ENCODE measurements around the gene VCP. TPM values are rescaled to one million over a fixed set of nuclear protein-coding genes. Genes with fewer than 3 reads are reported as not detected.

VCP gene
- polyA plus RNA-seq, 1 donor (not counting 4 experiments of a cell fraction or from before 2014, with no cell fraction given), result 414 TPM

DNA sequence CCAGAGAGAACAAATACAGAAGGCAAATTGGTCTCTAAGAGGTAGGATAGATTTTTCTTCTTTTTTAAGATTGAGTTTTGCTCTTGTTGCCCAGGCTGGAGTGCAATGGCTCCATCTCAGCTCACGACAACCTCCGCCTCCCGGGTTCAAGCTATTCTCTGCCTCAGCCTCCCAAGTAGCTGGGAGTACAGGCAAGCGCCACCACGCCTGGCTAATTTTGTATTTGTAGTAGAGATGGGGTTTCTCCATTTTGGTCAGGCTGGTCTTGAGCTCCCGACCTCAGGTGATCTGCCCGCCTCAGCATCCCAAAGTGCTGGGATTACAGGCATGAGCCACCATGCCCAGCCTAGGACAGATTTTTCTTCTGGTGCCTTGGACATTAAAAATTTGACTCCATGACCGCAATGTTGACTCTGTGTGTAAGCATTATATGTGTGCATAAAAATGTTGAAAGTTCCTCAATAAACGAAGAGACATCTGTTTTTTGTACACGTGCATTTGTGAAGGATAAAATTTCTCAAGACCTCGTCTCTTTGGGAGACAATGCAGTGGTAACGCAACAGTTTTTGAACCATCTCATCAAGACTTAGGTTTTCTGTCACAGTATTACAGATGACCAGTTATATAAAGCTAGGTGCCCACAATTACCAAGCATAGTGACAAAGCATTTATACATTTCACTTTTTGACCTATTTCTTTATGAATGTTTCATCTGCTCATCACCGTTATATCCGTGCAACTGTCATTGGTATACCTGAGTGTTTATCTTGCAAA lies 17.4 kb downstream of the VCP start:
- no peak overlapping the region for H2AFZ ChIP-seq (ENCODE audit: control insufficient read depth, low read length)
- no peaks in the 10 kb centered on the region for H3K27me3 ChIP-seq (ENCODE audit: control insufficient read depth, extremely low read depth, insufficient read depth, low read length)
- H3K27ac ChIP-seq (ENCODE audit: control insufficient read depth, insufficient read depth, low read length), result no peak overlapping the region
- H3K36me3 ChIP-seq (ENCODE audit: control insufficient read depth in 2 of 2, extremely low read depth in 1 of 2, insufficient read depth in 2 of 2, low read length in 2 of 2), result peaks cover 38 to 39% of the 10 kb centered on the region in 2 experiments
- H3K9ac ChIP-seq (ENCODE audit: control insufficient read depth, extremely low read depth, insufficient read depth, low read length), result no peak overlapping the region
- DNase-seq (ENCODE audit: low read depth, low spot score) (no peak), FAIRE-seq (no peak)
- no peak overlapping the region for H3K4me2 ChIP-seq (ENCODE audit: control insufficient read depth, extremely low read depth, insufficient read depth, low read depth, low read length)
- dilution Hi-C loops (cut with MboI; ENCODE audit: extremely low pct_ligation_motif_present, low sequenced_read_pairs), result no loop called here
- peaks cover 3% of the 10 kb centered on the region for H4K20me1 ChIP-seq (ENCODE audit: control insufficient read depth, extremely low read depth, insufficient read depth, low read length)
- TF ChIP-seq EZH2 (IDR thresholded peaks at IDR 0.05; ENCODE audit: low read length), result no peak
- TF ChIP-seq, protein P1, sequence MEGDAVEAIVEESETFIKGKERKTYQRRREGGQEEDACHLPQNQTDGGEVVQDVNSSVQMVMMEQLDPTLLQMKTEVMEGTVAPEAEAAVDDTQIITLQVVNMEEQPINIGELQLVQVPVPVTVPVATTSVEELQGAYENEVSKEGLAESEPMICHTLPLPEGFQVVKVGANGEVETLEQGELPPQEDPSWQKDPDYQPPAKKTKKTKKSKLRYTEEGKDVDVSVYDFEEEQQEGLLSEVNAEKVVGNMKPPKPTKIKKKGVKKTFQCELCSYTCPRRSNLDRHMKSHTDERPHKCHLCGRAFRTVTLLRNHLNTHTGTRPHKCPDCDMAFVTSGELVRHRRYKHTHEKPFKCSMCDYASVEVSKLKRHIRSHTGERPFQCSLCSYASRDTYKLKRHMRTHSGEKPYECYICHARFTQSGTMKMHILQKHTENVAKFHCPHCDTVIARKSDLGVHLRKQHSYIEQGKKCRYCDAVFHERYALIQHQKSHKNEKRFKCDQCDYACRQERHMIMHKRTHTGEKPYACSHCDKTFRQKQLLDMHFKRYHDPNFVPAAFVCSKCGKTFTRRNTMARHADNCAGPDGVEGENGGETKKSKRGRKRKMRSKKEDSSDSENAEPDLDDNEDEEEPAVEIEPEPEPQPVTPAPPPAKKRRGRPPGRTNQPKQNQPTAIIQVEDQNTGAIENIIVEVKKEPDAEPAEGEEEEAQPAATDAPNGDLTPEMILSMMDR (optimal IDR thresholded peaks at IDR 0.05 in 1 of 3, IDR thresholded peaks at IDR 0.05 in 1 of 3, conservative IDR thresholded peaks at IDR 0.05 in 1 of 3; ENCODE audit: extremely low read depth in 1 of 3, insufficient read depth in 2 of 3, low read length in 3 of 3), result no peak
- H3K4me1 ChIP-seq (ENCODE audit: control insufficient read depth, extremely low read depth, insufficient read depth, low read length), result no peaks in the 10 kb centered on the region
- H3K4me3 ChIP-seq (ENCODE audit: control insufficient read depth in 2 of 3, extremely low read depth in 1 of 3, insufficient read depth in 2 of 3, low read depth in 1 of 3, low read length in 3 of 3), result no peak overlapping the region
- H3K79me2 ChIP-seq (ENCODE audit: control insufficient read depth, insufficient read depth, low read length), result no peaks in the 10 kb centered on the region
- no peaks in the 10 kb centered on the region for H3K9me3 ChIP-seq (ENCODE audit: control insufficient read depth, low read depth, low read length)
- H3K9me1 ChIP-seq (ENCODE audit: control insufficient read depth, extremely low read depth, insufficient read depth, low read length), result no peaks in the 10 kb centered on the region

DNA sequence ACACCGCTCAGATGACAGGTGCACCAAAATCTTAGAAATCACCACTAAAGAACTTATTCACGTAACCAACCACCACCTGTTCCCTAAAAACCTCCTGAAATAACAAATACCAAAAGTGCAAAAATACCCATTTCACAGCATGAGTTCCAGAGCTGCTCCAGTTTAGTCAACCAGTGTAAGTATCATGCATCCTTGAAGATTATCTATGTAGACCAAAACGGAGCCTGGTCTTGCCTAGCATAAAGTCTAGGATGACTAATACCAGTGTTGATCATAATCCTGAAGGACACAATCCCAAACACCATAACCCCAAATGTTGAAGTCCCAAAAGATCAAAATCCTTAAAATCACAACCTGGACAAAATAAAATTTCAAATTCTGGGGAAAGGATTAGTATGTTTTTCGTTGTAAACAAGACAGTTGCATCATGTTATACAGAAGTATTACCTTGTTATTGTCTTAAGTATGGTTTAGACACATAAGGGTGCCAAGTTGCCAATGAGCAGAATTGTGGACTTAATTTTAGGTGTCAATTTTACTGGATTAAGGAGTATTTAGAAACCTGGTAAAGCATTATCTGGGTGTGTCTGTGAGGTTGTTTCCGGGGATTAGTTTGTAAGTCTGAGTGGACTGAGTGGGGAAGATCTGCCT lies 18.1 kb downstream of the VCP start:
- dilution Hi-C loops (cut with MboI; ENCODE audit: extremely low pct_ligation_motif_present, low sequenced_read_pairs), result no loop called here
- H3K27ac ChIP-seq (ENCODE audit: control insufficient read depth, insufficient read depth, low read length), result no peak overlapping the region
- H3K4me2 ChIP-seq (ENCODE audit: control insufficient read depth, extremely low read depth, insufficient read depth, low read depth, low read length), result no peak overlapping the region
- no peaks in the 10 kb centered on the region for H3K9me1 ChIP-seq (ENCODE audit: control insufficient read depth, extremely low read depth, insufficient read depth, low read length)
- H3K36me3 ChIP-seq (ENCODE audit: control insufficient read depth in 2 of 2, extremely low read depth in 1 of 2, insufficient read depth in 2 of 2, low read length in 2 of 2), result peaks cover 33 to 41% of the 10 kb centered on the region in 2 experiments
- no peak for DNase-seq (ENCODE audit: low read depth, low spot score)
- no peak overlapping the region for H3K9ac ChIP-seq (ENCODE audit: control insufficient read depth, extremely low read depth, insufficient read depth, low read length)
- H3K4me1 ChIP-seq (ENCODE audit: control insufficient read depth, extremely low read depth, insufficient read depth, low read length), result no peaks in the 10 kb centered on the region
- no peaks in the 10 kb centered on the region for H3K9me3 ChIP-seq (ENCODE audit: control insufficient read depth, low read depth, low read length)
- no peak for FAIRE-seq
- no peak overlapping the region for H2AFZ ChIP-seq (ENCODE audit: control insufficient read depth, low read length)
- no peaks in the 10 kb centered on the region for H3K27me3 ChIP-seq (ENCODE audit: control insufficient read depth, extremely low read depth, insufficient read depth, low read length)
- no peak overlapping the region for H3K4me3 ChIP-seq (ENCODE audit: control insufficient read depth in 2 of 3, extremely low read depth in 1 of 3, insufficient read depth in 2 of 3, low read depth in 1 of 3, low read length in 3 of 3)
- no peaks in the 10 kb centered on the region for H3K79me2 ChIP-seq (ENCODE audit: control insufficient read depth, insufficient read depth, low read length)
- TF ChIP-seq, protein P1 (optimal IDR thresholded peaks at IDR 0.05 in 1 of 3, IDR thresholded peaks at IDR 0.05 in 1 of 3, conservative IDR thresholded peaks at IDR 0.05 in 1 of 3; ENCODE audit: extremely low read depth in 1 of 3, insufficient read depth in 2 of 3, low read length in 3 of 3), result no peak
- TF ChIP-seq EZH2 (IDR thresholded peaks at IDR 0.05; ENCODE audit: low read length), result no peak
- H4K20me1 ChIP-seq (ENCODE audit: control insufficient read depth, extremely low read depth, insufficient read depth, low read length), result peaks cover 3% of the 10 kb centered on the region
